DLD1 (cell line): Measurements from ENCODE around the gene BDH1.
"Not testable (repeated sequence)": the region's sequence is repeated elsewhere in the genome, so short reads cannot be mapped to it uniquely, and the experiment has no call there.

Experiments
- in situ Hi-C: cut with HindIII; loops from 2 replicates; pipeline ENCODE4 v1.10.0; 2017; ENCODE audit warnings: low sequenced_read_pairs

The BDH1 gene

GRCh38 chr3:197491923-197492664 lies 63.7 kb downstream of the BDH1 start:
- in situ Hi-C loops, result no loop called here

GRCh38 chr3:197491478-197491877 lies 64.3 kb downstream of the BDH1 start:
- in situ Hi-C loops, result no loop called here

- in situ Hi-C loops, result no loop called here
Observed at GRCh38 chr3:197490098-197491058, 65.4 kb downstream of the BDH1 start.

- in situ Hi-C loops, result no loop called here
Observed at GRCh38 chr3:197487911-197488391, 67.8 kb downstream of the BDH1 start.

- in situ Hi-C loops, result no loop called here
Observed at GRCh38 chr3:197486861-197487260, 68.9 kb downstream of the BDH1 start.

- in situ Hi-C loops, result no loop called here
Observed at GRCh38 chr3:197485143-197485542, 70.6 kb downstream of the BDH1 start.

GRCh38 chr3:197484204-197484901 lies 71.4 kb downstream of the BDH1 start:
- in situ Hi-C loops, result no loop called here

- in situ Hi-C loops, result no loop called here
Observed at GRCh38 chr3:197482001-197482400, 73.8 kb downstream of the BDH1 start.

GRCh38 chr3:197480320-197480719 lies 75.4 kb downstream of the BDH1 start:
- in situ Hi-C loops, result no loop called here

GRCh38 chr3:197478746-197479668 lies 76.8 kb downstream of the BDH1 start:
- in situ Hi-C loops, result no loop called here

- in situ Hi-C loops, result not testable (repeated sequence)
Observed at GRCh38 chr3:197477816-197478215, 78.0 kb downstream of the BDH1 start.

GRCh38 chr3:197475997-197476525 lies 79.7 kb downstream of the BDH1 start:
- in situ Hi-C loops, result no loop called here

GRCh38 chr3:197475514-197475913 lies 80.3 kb downstream of the BDH1 start:
- in situ Hi-C loops, result no loop called here

- in situ Hi-C loops, result loop anchor here (25.0 kb wide), 1 partner anchor 160 kb away; no protein-coding TSS in a partner anchor
Observed at GRCh38 chr3:197472151-197472550, 83.6 kb downstream of the BDH1 start.

GRCh38 chr3:197471221-197472010 lies 84.4 kb downstream of the BDH1 start:
- in situ Hi-C loops, result loop anchor here (25.0 kb wide), 1 partner anchor 159 kb away; no protein-coding TSS in a partner anchor

- in situ Hi-C loops, result loop anchor here (25.0 kb wide), 1 partner anchor 157 kb away; no protein-coding TSS in a partner anchor
Observed at GRCh38 chr3:197468866-197469382, 86.8 kb downstream of the BDH1 start.

- in situ Hi-C loops, result loop anchor here (25.0 kb wide), 1 partner anchor 156 kb away; no protein-coding TSS in a partner anchor
Observed at GRCh38 chr3:197468167-197468566, 87.6 kb downstream of the BDH1 start.
